Measurements from ENCODE around the gene C5.

DNA sequence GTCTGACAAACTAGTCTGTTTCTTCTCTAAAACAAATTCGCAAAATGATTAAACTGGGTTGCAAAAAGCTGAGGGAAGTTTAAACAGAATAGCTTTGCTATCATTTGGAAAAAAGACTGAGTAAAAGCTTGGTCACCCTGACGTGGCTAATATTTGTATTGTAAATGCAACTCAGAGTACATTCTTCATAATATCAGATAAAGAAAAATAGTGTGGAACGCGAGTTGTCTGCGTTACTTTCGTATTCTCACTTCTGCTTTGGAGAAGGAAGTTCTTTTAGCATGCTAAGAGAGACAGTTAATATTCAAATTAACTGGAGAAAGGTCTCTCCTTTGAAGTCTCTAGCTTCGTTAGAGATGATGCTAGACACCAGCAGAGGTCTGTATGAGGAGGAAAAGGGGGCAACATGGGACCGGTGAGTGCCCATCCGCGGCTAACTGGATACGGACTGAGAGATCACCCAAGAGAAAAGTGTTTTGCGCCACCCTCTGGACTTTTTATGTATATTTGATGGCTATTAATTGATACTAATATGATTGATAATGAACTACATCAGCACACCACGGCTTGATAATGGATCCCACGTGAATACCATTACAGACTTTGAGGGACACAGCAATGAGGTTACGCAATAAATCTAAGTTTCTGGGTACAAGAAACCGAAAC, 21.8 kb upstream of the C5 start:
- TF ChIP-seq FOXM1 (IDR thresholded peaks at IDR 0.05; ENCODE audit: low read depth): no peak
- TF ChIP-seq EP300 (IDR thresholded peaks at IDR 0.05; ENCODE audit: borderline replicate concordance in 1 of 2, low read depth in 1 of 2, low read length in 1 of 2): no peak
- TF ChIP-seq TCF12 (IDR thresholded peaks at IDR 0.05): no peak
- no peak for TF ChIP-seq REST (IDR thresholded peaks at IDR 0.05; ENCODE audit: low read depth, low read length)
- TF ChIP-seq NRF1 (IDR thresholded peaks at IDR 0.05; ENCODE audit: low read depth, low read length): no peak

All from SK-N-SH (cell line).